C4-2B (cell line): ENCODE data around the gene MKI67.

Experiments used
- ZFX ChIP-seq: fragments of 450-650 bp; IDR thresholded peaks from 2 replicates; pipeline ENCODE4 v1.6.1; 2017
- TF ChIP-seq, protein P1 (sequence below): fragments of 450-650 bp; conservative IDR thresholded peaks from 2 replicates; pipeline ENCODE4 v1.5.1; 2017; ENCODE audit warnings: mild to moderate bottlenecking

DNA sequence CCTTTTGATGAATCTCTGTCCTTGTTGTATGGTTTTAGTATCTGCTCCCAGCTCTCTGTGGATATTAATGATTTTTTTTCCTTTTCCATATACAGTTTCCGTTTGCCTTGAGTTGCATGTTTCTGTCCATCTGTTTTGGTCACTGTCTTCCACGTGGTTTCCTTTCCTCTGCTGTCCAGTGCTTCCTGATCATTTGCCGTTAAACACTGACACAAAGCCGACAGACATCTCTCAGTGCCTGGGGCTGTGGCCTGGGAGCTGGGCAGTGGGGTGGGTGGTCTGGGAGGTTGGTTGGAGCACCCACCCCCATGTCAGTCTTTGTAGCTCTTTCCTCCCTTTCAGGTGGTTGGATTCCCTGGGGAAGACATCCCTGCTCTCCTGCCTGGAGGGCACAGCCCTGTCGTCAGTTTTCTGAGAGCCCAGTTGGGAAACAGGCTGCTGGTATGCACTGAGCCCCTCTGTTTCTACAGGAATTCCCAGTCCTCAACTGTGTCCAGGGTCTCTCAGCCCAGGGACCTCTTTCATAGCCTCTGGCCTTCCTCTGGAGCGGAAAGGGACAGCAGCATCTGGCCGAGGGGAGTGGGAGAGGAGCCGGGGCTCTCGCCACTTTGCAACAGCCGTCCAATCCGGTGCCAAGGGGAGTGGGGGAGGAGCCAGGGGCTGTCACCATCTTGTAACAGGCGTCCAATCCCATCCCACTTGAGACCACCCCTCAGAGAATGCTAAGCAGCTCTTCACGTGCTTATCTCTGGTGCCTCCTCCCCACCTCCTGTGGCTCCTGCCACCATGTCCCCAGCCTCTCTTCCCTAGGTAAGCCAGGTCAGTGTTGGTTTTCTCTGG is 26.7 kb upstream of the MKI67 start:
- TF ChIP-seq, protein P1, sequence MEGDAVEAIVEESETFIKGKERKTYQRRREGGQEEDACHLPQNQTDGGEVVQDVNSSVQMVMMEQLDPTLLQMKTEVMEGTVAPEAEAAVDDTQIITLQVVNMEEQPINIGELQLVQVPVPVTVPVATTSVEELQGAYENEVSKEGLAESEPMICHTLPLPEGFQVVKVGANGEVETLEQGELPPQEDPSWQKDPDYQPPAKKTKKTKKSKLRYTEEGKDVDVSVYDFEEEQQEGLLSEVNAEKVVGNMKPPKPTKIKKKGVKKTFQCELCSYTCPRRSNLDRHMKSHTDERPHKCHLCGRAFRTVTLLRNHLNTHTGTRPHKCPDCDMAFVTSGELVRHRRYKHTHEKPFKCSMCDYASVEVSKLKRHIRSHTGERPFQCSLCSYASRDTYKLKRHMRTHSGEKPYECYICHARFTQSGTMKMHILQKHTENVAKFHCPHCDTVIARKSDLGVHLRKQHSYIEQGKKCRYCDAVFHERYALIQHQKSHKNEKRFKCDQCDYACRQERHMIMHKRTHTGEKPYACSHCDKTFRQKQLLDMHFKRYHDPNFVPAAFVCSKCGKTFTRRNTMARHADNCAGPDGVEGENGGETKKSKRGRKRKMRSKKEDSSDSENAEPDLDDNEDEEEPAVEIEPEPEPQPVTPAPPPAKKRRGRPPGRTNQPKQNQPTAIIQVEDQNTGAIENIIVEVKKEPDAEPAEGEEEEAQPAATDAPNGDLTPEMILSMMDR = no peak
- TF ChIP-seq ZFX = no peak
